ENCODE data around the gene ZNF569. TPM values are rescaled to one million over a fixed set of nuclear protein-coding genes. Genes with fewer than 3 reads are reported as not detected.

Gene ZNF569
- total and polyA plus RNA-seq, 2 of the 13 experiments (the other 11 are each of a cell fraction or from before 2014, with no cell fraction given): 1.4 to 5.7 TPM

DNA sequence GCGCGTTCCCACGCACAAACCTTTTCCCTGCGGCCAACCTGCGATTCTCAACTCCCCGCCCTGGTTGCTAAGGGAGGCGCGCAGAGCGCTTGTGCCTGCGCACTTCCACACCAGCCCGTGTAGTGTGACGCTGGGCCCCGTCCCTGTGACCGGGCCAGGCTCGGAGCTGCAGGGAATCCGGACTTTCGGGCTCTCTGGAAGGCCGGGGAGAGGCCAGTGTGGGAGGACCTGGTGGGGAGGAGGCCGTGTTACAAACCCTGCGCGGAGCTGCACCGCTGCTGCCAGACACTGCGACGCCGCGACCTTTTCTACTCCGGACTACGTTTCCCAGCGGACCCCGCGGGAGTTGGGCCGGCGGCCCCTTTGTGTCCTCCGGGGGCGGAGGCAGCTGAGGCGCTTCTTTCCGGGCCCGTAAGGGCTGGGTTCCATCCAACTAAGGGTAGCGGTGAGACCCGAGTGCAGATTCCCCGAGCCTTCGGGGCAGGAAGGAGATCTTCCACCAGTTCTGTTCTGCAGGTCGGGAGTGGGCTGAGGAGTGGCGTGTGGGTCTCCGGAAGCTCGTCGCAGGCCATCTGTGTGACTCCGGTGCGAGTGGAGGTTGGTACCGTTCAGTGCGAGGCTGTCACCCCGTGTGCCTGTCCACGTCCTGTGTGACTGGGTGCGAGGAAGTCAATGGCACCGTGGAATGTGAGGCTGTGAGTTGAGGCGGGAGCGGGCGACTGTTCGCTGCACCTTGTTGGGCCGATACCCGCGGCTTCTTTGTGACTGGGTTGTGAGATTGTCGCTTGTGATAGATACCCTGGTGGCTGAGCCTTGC is 1.9 kb upstream of the ZNF569 start, which contains the start of gene ZNF570 (continued):
- TF ChIP-seq ZNF44 (CRISPR knock-in tag; IDR thresholded peaks at IDR 0.05): peak; percentile 66; the same call in 1 of the 2 replicates
- TF ChIP-seq, protein P1, sequence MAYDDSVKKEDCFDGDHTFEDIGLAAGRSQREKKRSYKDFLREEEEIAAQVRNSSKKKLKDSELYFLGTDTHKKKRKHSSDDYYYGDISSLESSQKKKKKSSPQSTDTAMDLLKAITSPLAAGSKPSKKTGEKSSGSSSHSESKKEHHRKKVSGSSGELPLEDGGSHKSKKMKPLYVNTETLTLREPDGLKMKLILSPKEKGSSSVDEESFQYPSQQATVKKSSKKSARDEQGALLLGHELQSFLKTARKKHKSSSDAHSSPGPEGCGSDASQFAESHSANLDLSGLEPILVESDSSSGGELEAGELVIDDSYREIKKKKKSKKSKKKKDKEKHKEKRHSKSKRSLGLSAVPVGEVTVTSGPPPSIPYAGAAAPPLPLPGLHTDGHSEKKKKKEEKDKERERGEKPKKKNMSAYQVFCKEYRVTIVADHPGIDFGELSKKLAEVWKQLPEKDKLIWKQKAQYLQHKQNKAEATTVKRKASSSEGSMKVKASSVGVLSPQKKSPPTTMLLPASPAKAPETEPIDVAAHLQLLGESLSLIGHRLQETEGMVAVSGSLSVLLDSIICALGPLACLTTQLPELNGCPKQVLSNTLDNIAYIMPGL (CRISPR knock-in tag; IDR thresholded peaks at IDR 0.05; ENCODE audit: borderline replicate concordance in 1 of 2, low read depth in 1 of 2): peak; percentile 73 to 81; a peak in 3 of 4 replicates
- TF ChIP-seq, protein P2, sequence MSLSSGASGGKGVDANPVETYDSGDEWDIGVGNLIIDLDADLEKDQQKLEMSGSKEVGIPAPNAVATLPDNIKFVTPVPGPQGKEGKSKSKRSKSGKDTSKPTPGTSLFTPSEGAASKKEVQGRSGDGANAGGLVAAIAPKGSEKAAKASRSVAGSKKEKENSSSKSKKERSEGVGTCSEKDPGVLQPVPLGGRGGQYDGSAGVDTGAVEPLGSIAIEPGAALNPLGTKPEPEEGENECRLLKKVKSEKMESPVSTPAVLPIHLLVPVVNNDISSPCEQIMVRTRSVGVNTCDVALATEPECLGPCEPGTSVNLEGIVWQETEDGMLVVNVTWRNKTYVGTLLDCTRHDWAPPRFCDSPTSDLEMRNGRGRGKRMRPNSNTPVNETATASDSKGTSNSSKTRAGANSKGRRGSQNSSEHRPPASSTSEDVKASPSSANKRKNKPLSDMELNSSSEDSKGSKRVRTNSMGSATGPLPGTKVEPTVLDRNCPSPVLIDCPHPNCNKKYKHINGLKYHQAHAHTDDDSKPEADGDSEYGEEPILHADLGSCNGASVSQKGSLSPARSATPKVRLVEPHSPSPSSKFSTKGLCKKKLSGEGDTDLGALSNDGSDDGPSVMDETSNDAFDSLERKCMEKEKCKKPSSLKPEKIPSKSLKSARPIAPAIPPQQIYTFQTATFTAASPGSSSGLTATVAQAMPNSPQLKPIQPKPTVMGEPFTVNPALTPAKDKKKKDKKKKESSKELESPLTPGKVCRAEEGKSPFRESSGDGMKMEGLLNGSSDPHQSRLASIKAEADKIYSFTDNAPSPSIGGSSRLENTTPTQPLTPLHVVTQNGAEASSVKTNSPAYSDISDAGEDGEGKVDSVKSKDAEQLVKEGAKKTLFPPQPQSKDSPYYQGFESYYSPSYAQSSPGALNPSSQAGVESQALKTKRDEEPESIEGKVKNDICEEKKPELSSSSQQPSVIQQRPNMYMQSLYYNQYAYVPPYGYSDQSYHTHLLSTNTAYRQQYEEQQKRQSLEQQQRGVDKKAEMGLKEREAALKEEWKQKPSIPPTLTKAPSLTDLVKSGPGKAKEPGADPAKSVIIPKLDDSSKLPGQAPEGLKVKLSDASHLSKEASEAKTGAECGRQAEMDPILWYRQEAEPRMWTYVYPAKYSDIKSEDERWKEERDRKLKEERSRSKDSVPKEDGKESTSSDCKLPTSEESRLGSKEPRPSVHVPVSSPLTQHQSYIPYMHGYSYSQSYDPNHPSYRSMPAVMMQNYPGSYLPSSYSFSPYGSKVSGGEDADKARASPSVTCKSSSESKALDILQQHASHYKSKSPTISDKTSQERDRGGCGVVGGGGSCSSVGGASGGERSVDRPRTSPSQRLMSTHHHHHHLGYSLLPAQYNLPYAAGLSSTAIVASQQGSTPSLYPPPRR (CRISPR knock-in tag; IDR thresholded peaks at IDR 0.05; ENCODE audit: borderline replicate concordance): 0 out of 2 replicates have a peak, but pooled peaks have one; percentile 21
- TF ChIP-seq, protein P3, sequence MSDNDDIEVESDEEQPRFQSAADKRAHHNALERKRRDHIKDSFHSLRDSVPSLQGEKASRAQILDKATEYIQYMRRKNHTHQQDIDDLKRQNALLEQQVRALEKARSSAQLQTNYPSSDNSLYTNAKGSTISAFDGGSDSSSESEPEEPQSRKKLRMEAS (IDR thresholded peaks at IDR 0.05): peak; percentile 43
- TF ChIP-seq, protein P4, sequence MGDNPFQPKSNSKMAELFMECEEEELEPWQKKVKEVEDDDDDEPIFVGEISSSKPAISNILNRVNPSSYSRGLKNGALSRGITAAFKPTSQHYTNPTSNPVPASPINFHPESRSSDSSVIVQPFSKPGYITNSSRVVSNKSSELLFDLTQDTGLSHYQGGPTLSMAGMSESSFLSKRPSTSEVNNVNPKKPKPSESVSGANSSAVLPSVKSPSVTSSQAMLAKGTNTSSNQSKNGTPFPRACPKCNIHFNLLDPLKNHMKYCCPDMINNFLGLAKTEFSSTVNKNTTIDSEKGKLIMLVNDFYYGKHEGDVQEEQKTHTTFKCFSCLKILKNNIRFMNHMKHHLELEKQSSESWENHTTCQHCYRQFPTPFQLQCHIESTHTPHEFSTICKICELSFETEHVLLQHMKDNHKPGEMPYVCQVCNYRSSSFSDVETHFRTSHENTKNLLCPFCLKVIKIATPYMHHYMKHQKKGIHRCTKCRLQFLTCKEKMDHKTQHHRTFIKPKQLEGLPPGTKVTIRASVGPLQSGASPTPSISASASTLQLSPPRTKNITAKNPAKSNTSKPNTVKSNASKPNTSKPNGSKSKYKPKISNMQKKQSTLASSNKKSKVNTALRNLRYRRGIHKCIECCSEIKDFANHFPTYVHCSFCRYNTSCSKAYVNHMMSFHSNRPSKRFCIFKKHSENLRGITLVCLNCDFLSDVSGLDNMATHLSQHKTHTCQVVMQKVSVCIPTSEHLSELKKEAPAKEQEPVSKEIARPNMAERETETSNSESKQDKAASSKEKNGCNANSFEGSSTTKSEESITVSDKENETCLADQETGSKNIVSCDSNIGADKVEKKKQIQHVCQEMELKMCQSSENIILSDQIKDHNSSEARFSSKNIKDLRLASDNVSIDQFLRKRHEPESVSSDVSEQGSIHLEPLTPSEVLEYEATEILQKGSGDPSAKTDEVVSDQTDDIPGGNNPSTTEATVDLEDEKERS (CRISPR knock-in tag; IDR thresholded peaks at IDR 0.05): peak; percentile 84
- TF ChIP-seq, protein P5, sequence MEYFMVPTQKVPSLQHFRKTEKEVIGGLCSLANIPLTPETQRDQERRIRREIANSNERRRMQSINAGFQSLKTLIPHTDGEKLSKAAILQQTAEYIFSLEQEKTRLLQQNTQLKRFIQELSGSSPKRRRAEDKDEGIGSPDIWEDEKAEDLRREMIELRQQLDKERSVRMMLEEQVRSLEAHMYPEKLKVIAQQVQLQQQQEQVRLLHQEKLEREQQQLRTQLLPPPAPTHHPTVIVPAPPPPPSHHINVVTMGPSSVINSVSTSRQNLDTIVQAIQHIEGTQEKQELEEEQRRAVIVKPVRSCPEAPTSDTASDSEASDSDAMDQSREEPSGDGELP (IDR thresholded peaks at IDR 0.05; ENCODE audit: borderline replicate concordance, low read depth): peak; percentile 56; the same call in 1 of the 2 replicates
- TF ChIP-seq ZIK1 (CRISPR knock-in tag; IDR thresholded peaks at IDR 0.05; ENCODE audit: borderline replicate concordance, low read depth): peak; percentile 36; the same call in 1 of the 2 replicates
- no peak for TF ChIP-seq CREB1 (IDR thresholded peaks at IDR 0.05)
- TF ChIP-seq CREB1 (CRISPR knock-in tag; IDR thresholded peaks at IDR 0.05): peak; percentile 63; the same call in 1 of the 2 replicates
- 0 out of 2 replicates have a peak, but pooled peaks have one; percentile 29 for TF ChIP-seq MED1 (CRISPR knock-in tag; IDR thresholded peaks at IDR 0.05)
- peak; percentile 56; the same call in 1 of the 2 replicates for TF ChIP-seq ZNF777 (CRISPR knock-in tag; IDR thresholded peaks at IDR 0.05)
- peak; percentile 56 for TF ChIP-seq SUZ12 (IDR thresholded peaks at IDR 0.05; ENCODE audit: low read depth, low read length)
- TF ChIP-seq NAIF1 (CRISPR knock-in tag; IDR thresholded peaks at IDR 0.05; ENCODE audit: borderline replicate concordance): no peak

All from HepG2 (cell line).